CD14-positive monocyte (primary cell): ENCODE data around the gene NMNAT3. TPM values are rescaled to one million over a fixed set of nuclear protein-coding genes. Genes with fewer than 3 reads are reported as not detected.

Experiments used
- DNase-seq, 3 donors: peaks; one replicate each; pipeline ENCODE4 v3.0.0-alpha.2; 2011 to 2022
- H2AFZ ChIP-seq: 2 replicates; pipeline ENCODE4 v1.6.0; 2012; ENCODE audit warnings: mild to moderate bottlenecking, low read depth, low read length, inconsistent platforms; ENCODE audit not compliant: insufficient read depth, poor library complexity, severe bottlenecking
- H3K27ac ChIP-seq, 2 donors: 1 replicate in 1 of 2; 2 replicates in 1 of 2; pipeline ENCODE4 v1.5.1; 2012 to 2013; ENCODE audit warnings: low read length in 2 of 2, control low read depth in 1 of 2, inconsistent platforms in 1 of 2, low read depth in 1 of 2, mild to moderate bottlenecking in 1 of 2
- H3K27me3 ChIP-seq, 2 donors: one replicate each; pipeline versions ENCODE4 v1.6.0 to v1.6.1; 2011 to 2013; ENCODE audit warnings: low read length in 2 of 2; ENCODE audit not compliant: control insufficient read depth in 2 of 2, insufficient read depth in 2 of 2
- H3K36me3 ChIP-seq, 2 donors: replicated peaks in 1 of 2; 1 replicate in 1 of 2; 2 replicates in 1 of 2; pipeline versions ENCODE4 v1.5.1 to v1.6.1; 2012 to 2013; ENCODE audit warnings: low read length in 2 of 2, control low read depth in 1 of 2, inconsistent platforms in 1 of 2, mild to moderate bottlenecking in 1 of 2; ENCODE audit not compliant: insufficient read depth in 2 of 2, control insufficient read depth in 1 of 2
- H3K4me1 ChIP-seq, 2 donors: 1 replicate in 1 of 2; 2 replicates in 1 of 2; pipeline versions ENCODE4 v1.5.1 to v1.6.1; 2012 to 2013; ENCODE audit warnings: low read length in 2 of 2, control low read depth in 1 of 2, inconsistent platforms in 1 of 2, mild to moderate bottlenecking in 1 of 2, moderate library complexity in 1 of 2; ENCODE audit not compliant: insufficient read depth in 2 of 2, control insufficient read depth in 1 of 2
- H3K4me2 ChIP-seq: replicated peaks from 2 replicates; pipeline ENCODE3; 2012; ENCODE audit warnings: low read length, moderate library complexity, mild to moderate bottlenecking; ENCODE audit not compliant: poor library complexity, severe bottlenecking; ENCODE audit errors: extremely low read depth
- H3K4me3 ChIP-seq, 3 experiments: fragments of 200-600 bp in 1 of 3; sonication (generic) in 1 of 3; replicated peaks in 1 of 3; 1 replicate in 2 of 3; 2 replicates in 1 of 3; pipeline ENCODE4 v1.5.1; 2011 to 2013; ENCODE audit warnings: low read length in 3 of 3, mild to moderate bottlenecking in 3 of 3, control low read depth in 2 of 3, low read depth in 2 of 3, inconsistent platforms in 1 of 3, moderate library complexity in 1 of 3
- H3K79me2 ChIP-seq: 2 replicates; pipeline ENCODE4 v1.6.0; 2012; ENCODE audit warnings: mild to moderate bottlenecking, control low read depth, inconsistent platforms, low read length, moderate library complexity; ENCODE audit not compliant: insufficient read depth
- H3K9ac ChIP-seq: 2 replicates; pipeline ENCODE4 v1.6.0; 2017; ENCODE audit warnings: low read length, mild to moderate bottlenecking; ENCODE audit not compliant: insufficient read depth, poor library complexity, severe bottlenecking
- H3K9me3 ChIP-seq, 2 donors: replicated peaks in 1 of 2; 1 replicate in 1 of 2; 2 replicates in 1 of 2; pipeline versions ENCODE4 v1.5.1 to v1.6.1; 2012 to 2013; ENCODE audit warnings: low read length in 2 of 2, control low read depth in 1 of 2; ENCODE audit not compliant: control insufficient read depth in 1 of 2, insufficient read depth in 1 of 2
- H4K20me1 ChIP-seq: 2 replicates; pipeline ENCODE4 v1.6.0; 2012; ENCODE audit warnings: mild to moderate bottlenecking, low read length, control low read depth, moderate library complexity; ENCODE audit not compliant: insufficient read depth
- H3K27ac Mint-ChIP-seq, 7 donors: one replicate each; pipeline ENCODE4 v1.8.0; 2020; ENCODE audit warnings: mild to moderate bottlenecking in 7 of 7, mixed read lengths in 7 of 7, moderate library complexity in 6 of 7, inconsistent platforms in 2 of 7
- H3K27me3 Mint-ChIP-seq, 3 donors: one replicate each; pipeline ENCODE4 v1.8.0; 2021 to 2022; ENCODE audit warnings: low read depth in 3 of 3, mild to moderate bottlenecking in 3 of 3, mixed read lengths in 3 of 3, moderate library complexity in 3 of 3, inconsistent platforms in 1 of 3
- H3K36me3 Mint-ChIP-seq, 2 donors: one replicate each; pipeline ENCODE4 v1.8.0; 2020; ENCODE audit warnings: mixed read lengths in 2 of 2, inconsistent platforms in 1 of 2, mild to moderate bottlenecking in 1 of 2
- H3K4me1 Mint-ChIP-seq: one replicate; pipeline ENCODE4 v1.8.0; 2020; ENCODE audit warnings: mild to moderate bottlenecking, mixed read lengths
- H3K4me3 Mint-ChIP-seq, 2 donors: one replicate each; pipeline ENCODE4 v1.8.0; 2020; ENCODE audit warnings: mild to moderate bottlenecking in 2 of 2, mixed read lengths in 2 of 2, moderate library complexity in 1 of 2
- H3K9me3 Mint-ChIP-seq, 7 donors: one replicate each; pipeline ENCODE4 v1.8.0; 2020 to 2022; ENCODE audit warnings: mixed read lengths in 7 of 7, mild to moderate bottlenecking in 6 of 7, moderate library complexity in 6 of 7, inconsistent platforms in 2 of 7
- WGBS: methylation state at CpG from one replicate; pipeline ENCODE4 v1.1.5; 2013; ENCODE audit warnings: missing lambda C conversion rate; ENCODE audit not compliant: insufficient coverage; 5-methylcytosine and 5-hydroxymethylcytosine counted together
- intact Hi-C, 2 donors: fragments of 100-400 bp; cut with micrococcal nuclease; formaldehyde crosslinking; loops; one replicate each; pipeline versions ENCODE4 v1.15.0 to v1.15.1; 2023
- polyA plus RNA-seq, 3 donors: library from polyadenylated mRNA; depleted of rRNA in 1 of 3; unstranded in 2 of 3; stranded (reverse) in 1 of 3; fragments of 300-500 nt in 2 of 3; fragments of >200 nt in 1 of 3; fragmentation: Illumina TruSeq in 2 of 3; gene quantifications; 1 replicate in 2 of 3; 2 replicates in 1 of 3; pipeline ENCODE4 v1.2.3, GENCODE V29; 2012 to 2021
- TF ChIP-seq, protein P1 (sequence below): fragments of 200-600 bp; IDR thresholded peaks from one replicate; pipeline ENCODE4 v1.8.0; 2022; ENCODE audit warnings: antibody characterized with exemption, mild to moderate bottlenecking

Gene NMNAT3
- polyA plus RNA-seq, 3 donors, result 1.4 to 5.7 (median 2.9) TPM

DNA sequence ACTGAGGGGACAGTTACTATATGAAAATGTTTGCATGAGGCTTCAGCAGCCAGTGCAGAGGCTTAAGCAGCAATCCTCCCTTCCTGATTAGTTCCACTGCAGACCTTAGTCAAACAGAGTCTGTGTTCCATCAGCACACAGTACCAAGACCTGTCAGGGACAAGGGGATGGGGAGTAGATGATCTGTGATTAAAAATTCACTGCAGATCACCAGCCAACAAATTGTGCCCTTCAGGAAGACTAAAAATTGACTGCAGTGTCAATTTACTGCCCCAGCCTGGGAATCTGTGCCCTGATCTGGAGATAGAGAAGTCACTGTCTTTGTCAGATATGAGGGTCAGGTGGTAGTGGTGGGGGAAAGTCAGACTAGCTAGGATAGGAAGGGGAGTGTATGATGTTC lies 13.8 kb upstream of the NMNAT3 start:
- Histone ChIP-seq H3K4me2 (no peak overlapping the region), H4K20me1 (no peaks in the 10 kb centered on the region), H3K4me1 (no peaks in the 10 kb centered on the region), H3K79me2 (no peaks in the 10 kb centered on the region), H2AFZ (no peak overlapping the region), H3K9ac (no peak overlapping the region), H3K27me3 (no peaks in the 10 kb centered on the region), H3K4me3 (no peak overlapping the region), H3K9me3 (no peaks in the 10 kb centered on the region), H3K27ac (no peak overlapping the region), H3K36me3 (no peaks in the 10 kb centered on the region)
- Mint-ChIP-seq H3K4me1 (peaks cover 14% of the 10 kb centered on the region), H3K27ac (no peak overlapping the region), H3K36me3 (no peaks in the 10 kb centered on the region), H3K9me3 (no peaks in the 10 kb centered on the region), H3K27me3 (peaks cover 0 to 12% (median 4%) of the 10 kb centered on the region in 3 donors), H3K4me3 (no peak overlapping the region)
- TF ChIP-seq, protein P1, sequence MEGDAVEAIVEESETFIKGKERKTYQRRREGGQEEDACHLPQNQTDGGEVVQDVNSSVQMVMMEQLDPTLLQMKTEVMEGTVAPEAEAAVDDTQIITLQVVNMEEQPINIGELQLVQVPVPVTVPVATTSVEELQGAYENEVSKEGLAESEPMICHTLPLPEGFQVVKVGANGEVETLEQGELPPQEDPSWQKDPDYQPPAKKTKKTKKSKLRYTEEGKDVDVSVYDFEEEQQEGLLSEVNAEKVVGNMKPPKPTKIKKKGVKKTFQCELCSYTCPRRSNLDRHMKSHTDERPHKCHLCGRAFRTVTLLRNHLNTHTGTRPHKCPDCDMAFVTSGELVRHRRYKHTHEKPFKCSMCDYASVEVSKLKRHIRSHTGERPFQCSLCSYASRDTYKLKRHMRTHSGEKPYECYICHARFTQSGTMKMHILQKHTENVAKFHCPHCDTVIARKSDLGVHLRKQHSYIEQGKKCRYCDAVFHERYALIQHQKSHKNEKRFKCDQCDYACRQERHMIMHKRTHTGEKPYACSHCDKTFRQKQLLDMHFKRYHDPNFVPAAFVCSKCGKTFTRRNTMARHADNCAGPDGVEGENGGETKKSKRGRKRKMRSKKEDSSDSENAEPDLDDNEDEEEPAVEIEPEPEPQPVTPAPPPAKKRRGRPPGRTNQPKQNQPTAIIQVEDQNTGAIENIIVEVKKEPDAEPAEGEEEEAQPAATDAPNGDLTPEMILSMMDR, result no peak
- intact Hi-C loops, result no loop called here
- no peak for DNase-seq

DNA sequence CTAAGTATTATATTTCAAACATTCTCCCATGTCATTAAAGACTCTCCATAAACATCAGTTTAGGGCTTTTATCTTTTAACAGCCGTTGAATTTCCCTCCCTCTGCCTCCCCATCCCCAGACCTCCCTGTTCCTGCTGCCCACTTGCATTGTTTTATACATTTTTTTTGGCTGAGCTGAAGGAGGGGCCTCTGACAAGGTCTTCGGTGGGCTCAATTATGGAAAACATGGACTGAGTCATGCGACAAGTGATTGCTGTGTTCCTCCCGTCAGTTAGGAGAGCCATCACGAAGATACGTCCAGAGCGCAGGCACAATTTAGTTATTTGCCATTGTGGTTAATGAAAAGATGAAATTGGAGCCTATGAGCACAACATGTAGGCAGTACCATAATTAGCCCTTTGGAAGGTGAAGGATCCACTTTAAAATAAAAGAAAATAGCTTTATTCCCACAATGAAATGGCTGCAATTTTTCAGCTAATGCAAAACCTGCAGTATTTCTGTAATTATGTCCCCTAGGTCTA lies 12.0 kb upstream of the NMNAT3 start:
- H3K27ac Mint-ChIP-seq, result peak overlapping the region in 1 of 7 donors; percentile 38
- no peak overlapping the region for H3K9ac ChIP-seq
- H3K4me1 Mint-ChIP-seq, result peaks cover 14% of the 10 kb centered on the region
- H3K27ac ChIP-seq, result no peak overlapping the region
- H3K4me3 ChIP-seq, result no peak overlapping the region
- no peaks in the 10 kb centered on the region for H3K36me3 ChIP-seq
- no peaks in the 10 kb centered on the region for H3K36me3 Mint-ChIP-seq
- no peaks in the 10 kb centered on the region for H3K79me2 ChIP-seq
- H3K4me1 ChIP-seq, result no peaks in the 10 kb centered on the region
- H2AFZ ChIP-seq, result no peak overlapping the region
- intact Hi-C loops, result no loop called here
- H3K27me3 Mint-ChIP-seq, result peaks cover 0 to 12% (median 4%) of the 10 kb centered on the region in 3 donors
- H3K4me3 Mint-ChIP-seq, result no peak overlapping the region
- WGBS, result 84% methylated on average over 3 of the region's 7 CpGs
- TF ChIP-seq, protein P1, result no peak
- H3K4me2 ChIP-seq, result no peak overlapping the region
- H3K9me3 Mint-ChIP-seq, result no peaks in the 10 kb centered on the region
- H3K27me3 ChIP-seq, result no peaks in the 10 kb centered on the region
- H4K20me1 ChIP-seq, result no peaks in the 10 kb centered on the region
- H3K9me3 ChIP-seq, result no peaks in the 10 kb centered on the region
- no peak for DNase-seq
